HCT116 (cell line): ENCODE measurements around the gene FBXO42. TPM values are rescaled to one million over a fixed set of nuclear protein-coding genes. Genes with fewer than 3 reads are reported as not detected.

ENCODE experiments used
- ATAC-seq: fragments of 200-7000 bp; cut with Tn5 transposase; 2 replicates; pipeline ENCODE4 v1.9.1; 2020; ENCODE audit warnings: mild to moderate bottlenecking, moderate library complexity
- BruUV-seq: library from RNA; stranded (reverse); fragments of 400-500 nt; replicated peaks from 2 replicates; lab custom pipeline; 2021; lab: Mats Ljungman, UMichigan
- CTCF ChIA-PET: fragments of 300-600 bp; sonication (Branson Sonifier 250); formaldehyde crosslinking; loops from one replicate; lab custom pipeline; 2021; ENCODE audit warnings: antibody characterized with exemption; lab: Charles Lee
- POLR2A ChIA-PET: fragments of 300-600, 350-600 bp; sonication (Branson Sonifier 250); formaldehyde crosslinking; loops from one replicate; lab custom pipeline; 2021; ENCODE audit warnings: antibody characterized with exemption; lab: Charles Lee
- RAD21 ChIA-PET, 2 experiments: fragments of 300-600 bp; sonication (Branson Sonifier 250); formaldehyde crosslinking; loops; one replicate each; lab custom pipeline; 2023; ENCODE audit warnings: low total read pairs in 2 of 2; ENCODE audit not compliant: uncharacterized antibody in 2 of 2, unreplicated experiment in 2 of 2, low non-redundant PET in 1 of 2; lab: Charles Lee
- DNase-seq: peaks from one replicate; pipeline ENCODE4 v3.0.0-alpha.2; 2010; ENCODE audit warnings: low read depth, low spot score
- H2AFZ ChIP-seq: fragments of 200-600 bp; shearing (Covaris generic), sonication (generic); 2 replicates; pipeline ENCODE4 v1.6.1; 2017; ENCODE audit warnings: low read depth, mixed run types, mixed read lengths, antibody characterized with exemption, low read length; ENCODE audit not compliant: poor library complexity, severe bottlenecking
- H3K27ac ChIP-seq: 2 replicates; pipeline ENCODE4 v1.5.1; 2012; ENCODE audit warnings: low read depth, low read length
- H3K27me3 ChIP-seq: fragments of 200-600 bp; sonication (generic); 2 replicates; pipeline ENCODE4 v1.6.1; 2016; ENCODE audit warnings: mixed run types, low read length, mixed read lengths; ENCODE audit not compliant: insufficient read depth
- H3K36me3 ChIP-seq, 2 experiments: fragments of 200-500 bp in 1 of 2; fragments of 200-600 bp in 1 of 2; sonication (Bioruptor generic) in 1 of 2; sonication (generic) in 1 of 2; 2 replicates each; pipeline versions ENCODE4 v1.5.1 to v1.6.1; 2014 to 2016; ENCODE audit warnings: low read length in 2 of 2, inconsistent platforms in 1 of 2, mixed read lengths in 1 of 2, mixed run types in 1 of 2; ENCODE audit not compliant: insufficient read depth in 2 of 2, control insufficient read depth in 1 of 2
- H3K4me1 ChIP-seq, 2 experiments: fragments of 200-600 bp in 1 of 2; sonication (generic) in 1 of 2; 2 replicates each; pipeline versions ENCODE4 v1.5.1 to v1.6.1; 2012 to 2017; ENCODE audit warnings: low read length in 2 of 2, inconsistent platforms in 1 of 2, mild to moderate bottlenecking in 1 of 2, mixed read lengths in 1 of 2, mixed run types in 1 of 2, moderate library complexity in 1 of 2; ENCODE audit not compliant: insufficient read depth in 2 of 2, control insufficient read depth in 1 of 2
- H3K4me2 ChIP-seq: fragments of 200-600 bp; sonication (generic); 2 replicates; pipeline ENCODE4 v1.6.1; 2017; ENCODE audit warnings: mixed run types, low read length, mixed read lengths
- H3K4me3 ChIP-seq, 2 experiments: fragments of 200-600 bp in 1 of 2; sonication (generic) in 1 of 2; replicated peaks in 1 of 2; 2 replicates each; pipeline ENCODE4 v1.5.1; 2011 to 2016; ENCODE audit warnings: low read length in 2 of 2, control low read depth in 1 of 2, low read depth in 1 of 2, mild to moderate bottlenecking in 1 of 2, mixed read lengths in 1 of 2, mixed run types in 1 of 2
- H3K79me2 ChIP-seq: fragments of 200-600 bp; sonication (generic); 2 replicates; pipeline ENCODE4 v1.6.1; 2017; ENCODE audit warnings: mild to moderate bottlenecking, mixed run types, low read length, moderate library complexity, mixed read lengths; ENCODE audit not compliant: insufficient read depth
- H3K9ac ChIP-seq: fragments of 200-600 bp; sonication (generic); 2 replicates; pipeline ENCODE4 v1.6.1; 2016; ENCODE audit warnings: low read length, mixed read lengths
- H3K9me2 ChIP-seq: fragments of 200-600 bp; sonication (generic), shearing (Covaris generic); 2 replicates; pipeline ENCODE4 v1.6.1; 2017; ENCODE audit warnings: mixed run types, mild to moderate bottlenecking, moderate library complexity; ENCODE audit not compliant: insufficient read depth
- H3K9me3 ChIP-seq, 2 experiments: fragments of 200-500 bp in 1 of 2; fragments of 200-600 bp in 1 of 2; sonication (Bioruptor generic) in 1 of 2; sonication (generic) in 1 of 2; 2 replicates each; pipeline ENCODE4 v1.6.1; 2014 to 2017; ENCODE audit warnings: low read length in 2 of 2, mixed read lengths in 2 of 2, inconsistent platforms in 1 of 2, low read depth in 1 of 2, mild to moderate bottlenecking in 1 of 2, mixed run types in 1 of 2, moderate library complexity in 1 of 2; ENCODE audit not compliant: control insufficient read depth in 1 of 2, insufficient read depth in 1 of 2
- H4K20me1 ChIP-seq: fragments of 200-600 bp; sonication (generic), shearing (Covaris generic); 2 replicates; pipeline ENCODE4 v1.6.1; 2017; ENCODE audit warnings: mixed run types, mild to moderate bottlenecking, moderate library complexity; ENCODE audit not compliant: insufficient read depth
- CEBPB ChIP-seq: IDR thresholded peaks from 2 replicates; pipeline ENCODE4 v1.6.1; 2012; ENCODE audit warnings: low read depth
- EGR1 ChIP-seq: IDR thresholded peaks from 2 replicates; pipeline ENCODE4 v1.6.1; 2012; ENCODE audit warnings: low read depth
- ELF1 ChIP-seq: IDR thresholded peaks from 2 replicates; pipeline ENCODE4 v1.6.1; 2012; ENCODE audit warnings: low read depth, borderline replicate concordance
- EZH2 ChIP-seq: fragments of 200-600 bp; sonication (generic); IDR thresholded peaks from 2 replicates; pipeline ENCODE4 v1.6.1; 2017; ENCODE audit warnings: antibody characterized with exemption, mixed run types
- EZH2phosphoT487 ChIP-seq: fragments of 200-600 bp; IDR thresholded peaks from 2 replicates; pipeline ENCODE4 v1.6.1; 2018; ENCODE audit warnings: antibody characterized with exemption, borderline replicate concordance
- POLR2AphosphoS5 ChIP-seq: IDR thresholded peaks from 2 replicates; pipeline ENCODE4 v1.6.1; 2011; ENCODE audit warnings: mild to moderate bottlenecking, low read depth, low read length, moderate library complexity
- SP1 ChIP-seq: IDR thresholded peaks from 2 replicates; pipeline ENCODE4 v1.6.1; 2012; ENCODE audit warnings: low read depth
- SRF ChIP-seq: IDR thresholded peaks from 2 replicates; pipeline ENCODE4 v1.6.1; 2012; ENCODE audit warnings: low read depth
- YY1 ChIP-seq: IDR thresholded peaks from 2 replicates; pipeline ENCODE4 v1.6.1; 2011; ENCODE audit warnings: low read length, low read depth, moderate library complexity, mild to moderate bottlenecking; ENCODE audit not compliant: insufficient replicate concordance; ENCODE audit errors: extremely low read depth
- ZFX ChIP-seq: fragments of 450-650 bp; IDR thresholded peaks from 2 replicates; pipeline ENCODE4 v1.6.1; 2017
- ZNF274 ChIP-seq: fragments of 200-500 bp; sonication (Bioruptor generic); IDR thresholded peaks from 2 replicates; pipeline ENCODE4 v1.6.1; 2014; ENCODE audit warnings: mild to moderate bottlenecking, low read depth, low read length, inconsistent platforms
- intact Hi-C: fragments of 100-400 bp; cut with micrococcal nuclease; formaldehyde crosslinking; loops from 2 replicates; pipeline ENCODE4 v1.10.0; 2022
- total RNA-seq: library from RNA; stranded (reverse); gene quantifications from one replicate; pipeline ENCODE4 v1.2.1, GENCODE V29; 2021; ENCODE audit not compliant: unreplicated experiment
- TF ChIP-seq, protein P1 (sequence below): IDR thresholded peaks from 2 replicates; pipeline ENCODE4 v1.6.1; 2011; ENCODE audit warnings: mild to moderate bottlenecking, low read length, moderate library complexity; ENCODE audit not compliant: insufficient replicate concordance; ENCODE audit errors: extremely low read depth
- TF ChIP-seq, protein P2 (sequence below): IDR thresholded peaks from 2 replicates; pipeline ENCODE4 v1.6.1; 2012
- TF ChIP-seq, protein P3 (sequence below): IDR thresholded peaks from 2 replicates; pipeline ENCODE4 v1.6.1; 2012; ENCODE audit warnings: low read depth

The FBXO42 gene
- total RNA-seq, 1 experiment from 2014 or later: 20.6 TPM

DNA sequence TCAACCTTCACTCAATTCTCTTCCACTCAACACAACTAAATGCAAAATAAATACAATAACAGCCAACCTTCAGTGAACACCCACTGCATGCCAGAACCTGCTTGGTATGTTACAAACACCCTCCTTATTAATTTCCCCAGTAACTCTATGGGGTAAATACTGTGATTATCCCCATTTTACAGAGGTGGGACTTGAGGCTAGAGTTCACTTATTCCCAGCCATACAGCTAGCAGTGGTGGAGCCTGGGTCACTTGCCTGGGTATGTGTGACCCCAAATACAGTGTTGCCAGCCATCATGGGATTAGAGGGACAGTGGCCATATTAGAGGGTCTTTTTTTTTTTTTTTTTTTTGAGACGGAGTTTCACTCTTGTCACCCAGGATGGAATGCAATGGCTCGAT is 116.9 kb downstream of the FBXO42 start:
- no peaks in the 10 kb centered on the region for H3K9me2 ChIP-seq
- TF ChIP-seq POLR2AphosphoS5 (no peak), YY1 (no peak), ELF1 (no peak)
- ChIA-PET POLR2A (interaction anchor here (1.7 kb wide), 1 partner anchor 18 kb away, joined by 4 read pairs; no protein-coding TSS in a partner anchor), CTCF (no interaction called here), RAD21 (no interaction called here)
- no peak overlapping the region for H3K4me3 ChIP-seq
- H2AFZ ChIP-seq: no peak overlapping the region
- no peaks in the 10 kb centered on the region; the same call in 1 of the 2 replicates for H3K79me2 ChIP-seq
- H3K27ac ChIP-seq: no peak overlapping the region; the same call in 1 of the 2 replicates
- no TSS peak for BruUV-seq
- H3K27me3 ChIP-seq: no peaks in the 10 kb centered on the region
- peaks cover 16 to 33% of the 10 kb centered on the region in 2 experiments for H3K4me1 ChIP-seq
- H3K36me3 ChIP-seq: no peaks in the 10 kb centered on the region
- no peaks in the 10 kb centered on the region for H3K9me3 ChIP-seq
- H4K20me1 ChIP-seq: no peaks in the 10 kb centered on the region
- ATAC-seq (no peak), DNase-seq (no peak)
- intact Hi-C loops: no loop called here
- H3K9ac ChIP-seq: no peak overlapping the region
- 0 out of 2 replicates have a peak overlapping the region, but pooled peaks have one; percentile 96 for H3K4me2 ChIP-seq

DNA sequence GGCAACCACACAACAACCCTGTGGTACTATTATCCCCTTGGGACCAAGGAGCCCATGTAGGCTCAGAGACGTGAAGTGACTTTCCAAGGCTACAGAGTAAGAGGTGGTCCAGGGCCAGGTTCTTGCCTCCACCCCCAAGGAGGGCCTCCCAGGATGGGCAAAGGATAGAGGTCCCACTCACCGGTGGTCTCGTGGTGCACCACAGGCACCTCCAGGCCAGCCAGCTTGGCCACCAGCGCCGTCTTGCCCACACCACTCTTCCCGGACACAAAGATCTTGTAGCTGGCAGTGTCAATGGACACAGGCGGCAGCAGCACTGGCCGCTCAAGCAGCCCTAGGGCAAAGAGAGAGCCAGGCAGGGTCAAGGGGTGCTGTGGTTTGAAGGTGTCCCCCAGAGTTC is 118.8 kb downstream of the FBXO42 start:
- ChIA-PET RAD21 (interaction anchor here in 1 of 2 experiments (0.6 kb wide), 1 partner anchor 155 kb away, joined by 3 read pairs; no protein-coding TSS in a partner anchor), CTCF (no interaction called here)
- no TSS peak for BruUV-seq
- no peak for TF ChIP-seq SRF
- TF ChIP-seq SP1: no peak
- no peak for TF ChIP-seq EZH2phosphoT487
- TF ChIP-seq, protein P1, sequence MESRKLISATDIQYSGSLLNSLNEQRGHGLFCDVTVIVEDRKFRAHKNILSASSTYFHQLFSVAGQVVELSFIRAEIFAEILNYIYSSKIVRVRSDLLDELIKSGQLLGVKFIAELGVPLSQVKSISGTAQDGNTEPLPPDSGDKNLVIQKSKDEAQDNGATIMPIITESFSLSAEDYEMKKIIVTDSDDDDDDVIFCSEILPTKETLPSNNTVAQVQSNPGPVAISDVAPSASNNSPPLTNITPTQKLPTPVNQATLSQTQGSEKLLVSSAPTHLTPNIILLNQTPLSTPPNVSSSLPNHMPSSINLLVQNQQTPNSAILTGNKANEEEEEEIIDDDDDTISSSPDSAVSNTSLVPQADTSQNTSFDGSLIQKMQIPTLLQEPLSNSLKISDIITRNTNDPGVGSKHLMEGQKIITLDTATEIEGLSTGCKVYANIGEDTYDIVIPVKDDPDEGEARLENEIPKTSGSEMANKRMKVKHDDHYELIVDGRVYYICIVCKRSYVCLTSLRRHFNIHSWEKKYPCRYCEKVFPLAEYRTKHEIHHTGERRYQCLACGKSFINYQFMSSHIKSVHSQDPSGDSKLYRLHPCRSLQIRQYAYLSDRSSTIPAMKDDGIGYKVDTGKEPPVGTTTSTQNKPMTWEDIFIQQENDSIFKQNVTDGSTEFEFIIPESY: no peak
- TF ChIP-seq, protein P2, sequence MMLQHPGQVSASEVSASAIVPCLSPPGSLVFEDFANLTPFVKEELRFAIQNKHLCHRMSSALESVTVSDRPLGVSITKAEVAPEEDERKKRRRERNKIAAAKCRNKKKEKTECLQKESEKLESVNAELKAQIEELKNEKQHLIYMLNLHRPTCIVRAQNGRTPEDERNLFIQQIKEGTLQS: no peak
- TF ChIP-seq ELF1: no peak
- no peak for TF ChIP-seq EZH2
- TF ChIP-seq POLR2AphosphoS5: no peak
- TF ChIP-seq YY1: no peak
- TF ChIP-seq CEBPB: no peak
- TF ChIP-seq ZFX: no peak
- TF ChIP-seq, protein P3, sequence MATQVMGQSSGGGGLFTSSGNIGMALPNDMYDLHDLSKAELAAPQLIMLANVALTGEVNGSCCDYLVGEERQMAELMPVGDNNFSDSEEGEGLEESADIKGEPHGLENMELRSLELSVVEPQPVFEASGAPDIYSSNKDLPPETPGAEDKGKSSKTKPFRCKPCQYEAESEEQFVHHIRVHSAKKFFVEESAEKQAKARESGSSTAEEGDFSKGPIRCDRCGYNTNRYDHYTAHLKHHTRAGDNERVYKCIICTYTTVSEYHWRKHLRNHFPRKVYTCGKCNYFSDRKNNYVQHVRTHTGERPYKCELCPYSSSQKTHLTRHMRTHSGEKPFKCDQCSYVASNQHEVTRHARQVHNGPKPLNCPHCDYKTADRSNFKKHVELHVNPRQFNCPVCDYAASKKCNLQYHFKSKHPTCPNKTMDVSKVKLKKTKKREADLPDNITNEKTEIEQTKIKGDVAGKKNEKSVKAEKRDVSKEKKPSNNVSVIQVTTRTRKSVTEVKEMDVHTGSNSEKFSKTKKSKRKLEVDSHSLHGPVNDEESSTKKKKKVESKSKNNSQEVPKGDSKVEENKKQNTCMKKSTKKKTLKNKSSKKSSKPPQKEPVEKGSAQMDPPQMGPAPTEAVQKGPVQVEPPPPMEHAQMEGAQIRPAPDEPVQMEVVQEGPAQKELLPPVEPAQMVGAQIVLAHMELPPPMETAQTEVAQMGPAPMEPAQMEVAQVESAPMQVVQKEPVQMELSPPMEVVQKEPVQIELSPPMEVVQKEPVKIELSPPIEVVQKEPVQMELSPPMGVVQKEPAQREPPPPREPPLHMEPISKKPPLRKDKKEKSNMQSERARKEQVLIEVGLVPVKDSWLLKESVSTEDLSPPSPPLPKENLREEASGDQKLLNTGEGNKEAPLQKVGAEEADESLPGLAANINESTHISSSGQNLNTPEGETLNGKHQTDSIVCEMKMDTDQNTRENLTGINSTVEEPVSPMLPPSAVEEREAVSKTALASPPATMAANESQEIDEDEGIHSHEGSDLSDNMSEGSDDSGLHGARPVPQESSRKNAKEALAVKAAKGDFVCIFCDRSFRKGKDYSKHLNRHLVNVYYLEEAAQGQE: no peak
- TF ChIP-seq ZNF274: no peak
- TF ChIP-seq EGR1: no peak

More for the DNA sequence above, 118.8 kb downstream of the FBXO42 start:
- Histone ChIP-seq H3K27ac (no peak overlapping the region), H3K36me3 (no peaks in the 10 kb centered on the region), H3K4me1 (peaks cover 16 to 33% of the 10 kb centered on the region in 2 experiments), H3K9ac (no peak overlapping the region), H3K79me2 (no peaks in the 10 kb centered on the region; the same call in 1 of the 2 replicates), H3K4me2 (no peak overlapping the region), H3K9me2 (no peaks in the 10 kb centered on the region), H4K20me1 (no peaks in the 10 kb centered on the region), H3K4me3 (no peak overlapping the region), H2AFZ (no peak overlapping the region), H3K9me3 (no peaks in the 10 kb centered on the region), H3K27me3 (no peaks in the 10 kb centered on the region)
- POLR2A ChIA-PET: no interaction called here
- DNase-seq (no peak), ATAC-seq (no peak)
- intact Hi-C loops: no loop called here
